H9 (cell line): Measurements from ENCODE around the gene GALNS. TPM values are rescaled to one million over a fixed set of nuclear protein-coding genes. Genes with fewer than 3 reads are reported as not detected.

ENCODE experiments used
- DNase-seq: peaks from one replicate; pipeline ENCODE4 v3.0.0-alpha.2; 2017
- H2AFZ ChIP-seq: one replicate; pipeline ENCODE4 v1.6.1; 2013; ENCODE audit warnings: mild to moderate bottlenecking, low read length, control low read depth, moderate library complexity
- H2AK5ac ChIP-seq: 2 replicates; pipeline ENCODE4 v1.6.1; 2013; ENCODE audit warnings: low read length, control low read depth, mixed read lengths; ENCODE audit not compliant: insufficient read length
- H2BK120ac ChIP-seq: one replicate; pipeline ENCODE4 v1.6.1; 2013; ENCODE audit warnings: low read depth, mild to moderate bottlenecking, low read length, control low read depth, inconsistent platforms; ENCODE audit not compliant: poor library complexity, severe bottlenecking
- H2BK12ac ChIP-seq: 2 replicates; pipeline ENCODE4 v1.6.1; 2013; ENCODE audit warnings: low read length, control low read depth, mixed read lengths, low read depth; ENCODE audit not compliant: insufficient read length
- H2BK15ac ChIP-seq: 2 replicates; pipeline ENCODE4 v1.6.1; 2013; ENCODE audit warnings: low read depth, low read length, control low read depth
- H2BK20ac ChIP-seq: one replicate; pipeline ENCODE4 v1.6.1; 2013; ENCODE audit warnings: low read depth, mild to moderate bottlenecking, low read length, control low read depth, inconsistent platforms; ENCODE audit not compliant: poor library complexity, severe bottlenecking
- H2BK5ac ChIP-seq: 2 replicates; pipeline ENCODE4 v1.6.1; 2013; ENCODE audit warnings: low read length, control low read depth, mixed read lengths; ENCODE audit not compliant: insufficient read length
- H3K14ac ChIP-seq: 2 replicates; pipeline ENCODE4 v1.6.1; 2013; ENCODE audit warnings: low read length, control low read depth; ENCODE audit not compliant: insufficient read depth
- H3K18ac ChIP-seq: 2 replicates; pipeline ENCODE4 v1.6.1; 2013; ENCODE audit warnings: low read depth, mild to moderate bottlenecking, mixed read lengths, low read length, control low read depth; ENCODE audit not compliant: insufficient read length
- H3K23ac ChIP-seq: 2 replicates; pipeline ENCODE4 v1.6.1; 2013; ENCODE audit warnings: low read length, control low read depth, mixed read lengths, low read depth; ENCODE audit not compliant: insufficient read length
- H3K23me2 ChIP-seq: 2 replicates; pipeline ENCODE4 v1.6.1; 2013; ENCODE audit warnings: low read depth, mild to moderate bottlenecking, mixed read lengths, low read length, control low read depth; ENCODE audit not compliant: insufficient read length, poor library complexity, severe bottlenecking
- H3K27ac ChIP-seq: 2 replicates; pipeline ENCODE4 v1.5.1; 2013; ENCODE audit warnings: low read length, control low read depth, mixed read lengths, low read depth; ENCODE audit not compliant: insufficient read length
- H3K27me3 ChIP-seq: 2 replicates; pipeline ENCODE4 v1.6.1; 2013; ENCODE audit warnings: low read length, control low read depth, inconsistent platforms; ENCODE audit not compliant: insufficient read depth
- H3K4ac ChIP-seq: 2 replicates; pipeline ENCODE4 v1.6.1; 2013; ENCODE audit warnings: low read depth, mild to moderate bottlenecking, control low read depth, inconsistent platforms, low read length, moderate library complexity
- H3K4me1 ChIP-seq: 2 replicates; pipeline ENCODE4 v1.6.1; 2013; ENCODE audit warnings: low read length, control low read depth, inconsistent platforms; ENCODE audit not compliant: insufficient read depth
- H3K4me2 ChIP-seq: 2 replicates; pipeline ENCODE4 v1.6.1; 2013; ENCODE audit warnings: low read length, control low read depth, mixed read lengths; ENCODE audit not compliant: insufficient read length, insufficient read depth
- H3K56ac ChIP-seq: 2 replicates; pipeline ENCODE4 v1.6.1; 2013; ENCODE audit warnings: low read depth, mild to moderate bottlenecking, mixed read lengths, low read length, control low read depth; ENCODE audit not compliant: insufficient read length
- H3K79me1 ChIP-seq: 2 replicates; pipeline ENCODE4 v1.6.1; 2013; ENCODE audit warnings: low read depth, mild to moderate bottlenecking, moderate library complexity, low read length, control low read depth, inconsistent platforms; ENCODE audit not compliant: insufficient read depth, poor library complexity, severe bottlenecking
- H3K79me2 ChIP-seq: 2 replicates; pipeline ENCODE4 v1.6.1; 2013; ENCODE audit warnings: low read length, control low read depth, inconsistent platforms; ENCODE audit not compliant: insufficient read depth
- H3K9ac ChIP-seq: 2 replicates; pipeline ENCODE4 v1.6.1; 2013; ENCODE audit warnings: low read length, control low read depth, mixed read lengths; ENCODE audit not compliant: insufficient read length; ENCODE audit errors: extremely low read depth
- H3K9me3 ChIP-seq: one replicate; pipeline ENCODE4 v1.6.1; 2013; ENCODE audit warnings: low read depth, low read length, inconsistent platforms; ENCODE audit not compliant: control insufficient read depth
- H3T11ph ChIP-seq: one replicate; pipeline ENCODE4 v1.6.1; 2013; ENCODE audit warnings: mild to moderate bottlenecking, low read length, control low read depth, inconsistent platforms
- H4K20me1 ChIP-seq: one replicate; pipeline ENCODE4 v1.6.1; 2013; ENCODE audit not compliant: control insufficient read depth, insufficient read length, insufficient read depth
- H4K5ac ChIP-seq: 2 replicates; pipeline ENCODE4 v1.6.1; 2013; ENCODE audit warnings: low read depth, mild to moderate bottlenecking, mixed read lengths, low read length, control low read depth; ENCODE audit not compliant: insufficient read length
- H4K8ac ChIP-seq: replicated peaks from 2 replicates; pipeline ENCODE4 v1.6.1; 2013; ENCODE audit warnings: low read length, control low read depth, mixed read lengths, low read depth; ENCODE audit not compliant: insufficient read length
- H4K91ac ChIP-seq: 2 replicates; pipeline ENCODE4 v1.6.1; 2013; ENCODE audit warnings: low read depth, mild to moderate bottlenecking, moderate library complexity, mixed read lengths, low read length, control low read depth; ENCODE audit not compliant: insufficient read length
- H3K27ac Mint-ChIP-seq, 3 experiments: 2 replicates in 2 of 3; 3 replicates in 1 of 3; pipeline ENCODE4 v1.8.0; 2020 to 2021; ENCODE audit warnings: mixed read lengths in 3 of 3, mild to moderate bottlenecking in 1 of 3, moderate library complexity in 1 of 3
- H3K27me3 Mint-ChIP-seq: 2 replicates; pipeline ENCODE4 v1.8.0; 2021; ENCODE audit warnings: low read depth, mild to moderate bottlenecking, moderate library complexity, mixed read lengths
- H3K36me3 Mint-ChIP-seq, 3 experiments: 2 replicates in 2 of 3; 3 replicates in 1 of 3; pipeline ENCODE4 v1.8.0; 2020 to 2021; ENCODE audit warnings: low read depth in 3 of 3, mixed read lengths in 3 of 3; ENCODE audit not compliant: insufficient read depth in 1 of 3
- H3K4me1 Mint-ChIP-seq, 2 experiments: 2 replicates each; pipeline ENCODE4 v1.8.0; 2020; ENCODE audit warnings: mixed read lengths in 2 of 2
- H3K4me3 Mint-ChIP-seq, 2 experiments: 2 replicates in 1 of 2; 3 replicates in 1 of 2; pipeline ENCODE4 v1.8.0; 2020 to 2021; ENCODE audit warnings: mild to moderate bottlenecking in 2 of 2, mixed read lengths in 2 of 2, moderate library complexity in 1 of 2
- H3K9me3 Mint-ChIP-seq, 2 experiments: 2 replicates in 1 of 2; 3 replicates in 1 of 2; pipeline ENCODE4 v1.8.0; 2020; ENCODE audit warnings: mild to moderate bottlenecking in 2 of 2, mixed read lengths in 2 of 2, moderate library complexity in 1 of 2
- CTCF ChIP-seq: fragments of 200-600 bp; sonication (generic); conservative IDR thresholded peaks from 3 replicates; pipeline ENCODE4 v1.8.0; 2021; ENCODE audit warnings: antibody characterized with exemption, mild to moderate bottlenecking
- WGBS: extraction: QIAGEN DNeasy Blood & Tissue Kit; methylation state at CpG from one replicate; pipeline ENCODE4 v1.1.7; 2013; ENCODE audit warnings: missing lambda C conversion rate, low lambda C conversion rate, mixed read lengths; ENCODE audit not compliant: insufficient read length; ENCODE audit errors: extremely low coverage; 5-methylcytosine and 5-hydroxymethylcytosine counted together
- total RNA-seq: library from RNA; stranded (reverse); gene quantifications from 2 replicates; pipeline ENCODE4 v1.2.1, GENCODE V29; 2021

The GALNS gene
- total RNA-seq, 1 experiment from 2014 or later, result 20.3 TPM

GRCh38 chr16:88854306-88855111 lies 2.2 kb downstream of the GALNS start:
- H2BK120ac ChIP-seq, result no peak overlapping the region
- no peaks in the 10 kb centered on the region for H3K4me1 ChIP-seq
- H4K5ac ChIP-seq, result no peak overlapping the region
- peak overlapping the region in 1 of 2 experiments; percentile 42; a peak in 2 of 5 replicates for H3K4me3 Mint-ChIP-seq
- no peaks in the 10 kb centered on the region for H3K79me1 ChIP-seq
- no peaks in the 10 kb centered on the region for H3K27me3 Mint-ChIP-seq
- no peak overlapping the region for H2BK20ac ChIP-seq
- H3K9ac ChIP-seq, result no peak overlapping the region
- no peak overlapping the region for H3K14ac ChIP-seq
- no peak overlapping the region for H3K56ac ChIP-seq
- H3K18ac ChIP-seq, result no peak overlapping the region
- H3K79me2 ChIP-seq, result no peaks in the 10 kb centered on the region
- H2AFZ ChIP-seq, result no peak overlapping the region
- no peak overlapping the region for H3K23ac ChIP-seq
- no peak overlapping the region for H3K4ac ChIP-seq
- H3K23me2 ChIP-seq, result peaks cover 8% of the 10 kb centered on the region
- H3K4me1 Mint-ChIP-seq, result peaks cover 9 to 18% of the 10 kb centered on the region in 2 experiments
- H2AK5ac ChIP-seq, result no peak overlapping the region
- H4K20me1 ChIP-seq, result no peaks in the 10 kb centered on the region
- H3T11ph ChIP-seq, result no peak overlapping the region
- no peak overlapping the region for H2BK15ac ChIP-seq
- no peak overlapping the region for H4K91ac ChIP-seq
- no CpG with 5 or more reads among the region's 20 CpGs for WGBS
- peaks cover 0 to 6% of the 10 kb centered on the region in 2 experiments; a peak in 2 of 5 replicates for H3K9me3 Mint-ChIP-seq
- H2BK12ac ChIP-seq, result no peak overlapping the region
- H3K27ac ChIP-seq, result no peak overlapping the region
- peak overlapping the region in 1 of 3 experiments; percentile 77; a peak in 1 of 7 replicates for H3K27ac Mint-ChIP-seq
- H2BK5ac ChIP-seq, result no peak overlapping the region
- no peak for DNase-seq
- no peaks in the 10 kb centered on the region for H3K27me3 ChIP-seq
- peaks cover 15 to 30% (median 26%) of the 10 kb centered on the region in 3 experiments for H3K36me3 Mint-ChIP-seq
- no peaks in the 10 kb centered on the region for H3K9me3 ChIP-seq
- H3K4me2 ChIP-seq, result no peak overlapping the region
- TF ChIP-seq CTCF, result no peak
- H4K8ac ChIP-seq, result no peak overlapping the region
